Measurements from ENCODE around the gene SLC5A7. TPM values are rescaled to one million over a fixed set of nuclear protein-coding genes. Genes with fewer than 3 reads are reported as not detected.

The SLC5A7 gene
- total RNA-seq, 1 donor from 2014 or later: not detected

Other genes starting within 250 kb of the SLC5A7 start
- not detected for gene RGPD4, start 159.6 kb upstream of the SLC5A7 start, total RNA-seq